HCT116 (cell line): ENCODE data around the gene RBM19. TPM values are rescaled to one million over a fixed set of nuclear protein-coding genes. Genes with fewer than 3 reads are reported as not detected.
A peak's percentile ranks its signal among the peaks of the same experiment; 100 is the strongest.

ENCODE experiments used
- ATAC-seq: fragments of 200-7000 bp; cut with Tn5 transposase; 2 replicates; pipeline ENCODE4 v1.9.1; 2020; ENCODE audit warnings: mild to moderate bottlenecking, moderate library complexity
- BruUV-seq: library from RNA; stranded (reverse); fragments of 400-500 nt; replicated peaks from 2 replicates; lab custom pipeline; 2021; lab: Mats Ljungman, UMichigan
- CTCF ChIA-PET: fragments of 300-600 bp; sonication (Branson Sonifier 250); formaldehyde crosslinking; loops from one replicate; lab custom pipeline; 2021; ENCODE audit warnings: antibody characterized with exemption; lab: Charles Lee
- POLR2A ChIA-PET: fragments of 300-600, 350-600 bp; sonication (Branson Sonifier 250); formaldehyde crosslinking; loops from one replicate; lab custom pipeline; 2021; ENCODE audit warnings: antibody characterized with exemption; lab: Charles Lee
- RAD21 ChIA-PET, 2 experiments: fragments of 300-600 bp; sonication (Branson Sonifier 250); formaldehyde crosslinking; loops; one replicate each; lab custom pipeline; 2023; ENCODE audit warnings: low total read pairs in 2 of 2; ENCODE audit not compliant: uncharacterized antibody in 2 of 2, unreplicated experiment in 2 of 2, low non-redundant PET in 1 of 2; lab: Charles Lee
- DNase-seq: peaks from one replicate; pipeline ENCODE4 v3.0.0-alpha.2; 2010; ENCODE audit warnings: low read depth, low spot score
- H2AFZ ChIP-seq: fragments of 200-600 bp; shearing (Covaris generic), sonication (generic); 2 replicates; pipeline ENCODE4 v1.6.1; 2017; ENCODE audit warnings: low read depth, mixed run types, mixed read lengths, antibody characterized with exemption, low read length; ENCODE audit not compliant: poor library complexity, severe bottlenecking
- H3K27ac ChIP-seq: 2 replicates; pipeline ENCODE4 v1.5.1; 2012; ENCODE audit warnings: low read depth, low read length
- H3K27me3 ChIP-seq: fragments of 200-600 bp; sonication (generic); 2 replicates; pipeline ENCODE4 v1.6.1; 2016; ENCODE audit warnings: mixed run types, low read length, mixed read lengths; ENCODE audit not compliant: insufficient read depth
- H3K36me3 ChIP-seq, 2 experiments: fragments of 200-500 bp in 1 of 2; fragments of 200-600 bp in 1 of 2; sonication (Bioruptor generic) in 1 of 2; sonication (generic) in 1 of 2; 2 replicates each; pipeline versions ENCODE4 v1.5.1 to v1.6.1; 2014 to 2016; ENCODE audit warnings: low read length in 2 of 2, inconsistent platforms in 1 of 2, mixed read lengths in 1 of 2, mixed run types in 1 of 2; ENCODE audit not compliant: insufficient read depth in 2 of 2, control insufficient read depth in 1 of 2
- H3K4me1 ChIP-seq, 2 experiments: fragments of 200-600 bp in 1 of 2; sonication (generic) in 1 of 2; 2 replicates each; pipeline versions ENCODE4 v1.5.1 to v1.6.1; 2012 to 2017; ENCODE audit warnings: low read length in 2 of 2, inconsistent platforms in 1 of 2, mild to moderate bottlenecking in 1 of 2, mixed read lengths in 1 of 2, mixed run types in 1 of 2, moderate library complexity in 1 of 2; ENCODE audit not compliant: insufficient read depth in 2 of 2, control insufficient read depth in 1 of 2
- H3K4me2 ChIP-seq: fragments of 200-600 bp; sonication (generic); 2 replicates; pipeline ENCODE4 v1.6.1; 2017; ENCODE audit warnings: mixed run types, low read length, mixed read lengths
- H3K4me3 ChIP-seq, 2 experiments: fragments of 200-600 bp in 1 of 2; sonication (generic) in 1 of 2; replicated peaks in 1 of 2; 2 replicates each; pipeline ENCODE4 v1.5.1; 2011 to 2016; ENCODE audit warnings: low read length in 2 of 2, control low read depth in 1 of 2, low read depth in 1 of 2, mild to moderate bottlenecking in 1 of 2, mixed read lengths in 1 of 2, mixed run types in 1 of 2
- H3K79me2 ChIP-seq: fragments of 200-600 bp; sonication (generic); 2 replicates; pipeline ENCODE4 v1.6.1; 2017; ENCODE audit warnings: mild to moderate bottlenecking, mixed run types, low read length, moderate library complexity, mixed read lengths; ENCODE audit not compliant: insufficient read depth
- H3K9ac ChIP-seq: fragments of 200-600 bp; sonication (generic); 2 replicates; pipeline ENCODE4 v1.6.1; 2016; ENCODE audit warnings: low read length, mixed read lengths
- H3K9me2 ChIP-seq: fragments of 200-600 bp; sonication (generic), shearing (Covaris generic); 2 replicates; pipeline ENCODE4 v1.6.1; 2017; ENCODE audit warnings: mixed run types, mild to moderate bottlenecking, moderate library complexity; ENCODE audit not compliant: insufficient read depth
- H3K9me3 ChIP-seq, 2 experiments: fragments of 200-500 bp in 1 of 2; fragments of 200-600 bp in 1 of 2; sonication (Bioruptor generic) in 1 of 2; sonication (generic) in 1 of 2; 2 replicates each; pipeline ENCODE4 v1.6.1; 2014 to 2017; ENCODE audit warnings: low read length in 2 of 2, mixed read lengths in 2 of 2, inconsistent platforms in 1 of 2, low read depth in 1 of 2, mild to moderate bottlenecking in 1 of 2, mixed run types in 1 of 2, moderate library complexity in 1 of 2; ENCODE audit not compliant: control insufficient read depth in 1 of 2, insufficient read depth in 1 of 2
- H4K20me1 ChIP-seq: fragments of 200-600 bp; sonication (generic), shearing (Covaris generic); 2 replicates; pipeline ENCODE4 v1.6.1; 2017; ENCODE audit warnings: mixed run types, mild to moderate bottlenecking, moderate library complexity; ENCODE audit not compliant: insufficient read depth
- CEBPB ChIP-seq: IDR thresholded peaks from 2 replicates; pipeline ENCODE4 v1.6.1; 2012; ENCODE audit warnings: low read depth
- EGR1 ChIP-seq: IDR thresholded peaks from 2 replicates; pipeline ENCODE4 v1.6.1; 2012; ENCODE audit warnings: low read depth
- RAD21 ChIP-seq: IDR thresholded peaks from 2 replicates; pipeline ENCODE4 v1.6.1; 2012; ENCODE audit warnings: low read depth, mild to moderate bottlenecking
- REST ChIP-seq: IDR thresholded peaks from 2 replicates; pipeline ENCODE4 v1.6.1; 2012; ENCODE audit warnings: low read depth
- SRF ChIP-seq: IDR thresholded peaks from 2 replicates; pipeline ENCODE4 v1.6.1; 2012; ENCODE audit warnings: low read depth
- intact Hi-C: fragments of 100-400 bp; cut with micrococcal nuclease; formaldehyde crosslinking; loops from 2 replicates; pipeline ENCODE4 v1.10.0; 2022
- total RNA-seq: library from RNA; stranded (reverse); gene quantifications from one replicate; pipeline ENCODE4 v1.2.1, GENCODE V29; 2021; ENCODE audit not compliant: unreplicated experiment
- TF ChIP-seq, protein P1 (sequence below), 3 experiments: fragments of 200-600 bp in 1 of 3; sonication (generic) in 1 of 3; IDR thresholded peaks in 2 of 3; conservative IDR thresholded peaks in 1 of 3; 2 replicates each; pipeline ENCODE4 v1.5.1; 2012 to 2017; ENCODE audit warnings: low read depth in 2 of 3, low read length in 2 of 3, antibody characterized with exemption in 1 of 3, borderline replicate concordance in 1 of 3, control low read depth in 1 of 3, mild to moderate bottlenecking in 1 of 3, mixed read lengths in 1 of 3, mixed run types in 1 of 3, moderate library complexity in 1 of 3; ENCODE audit not compliant: insufficient read depth in 1 of 3

Gene RBM19
- total RNA-seq, 1 experiment from 2014 or later = 30.7 TPM

- no peaks in the 10 kb centered on the region for H3K9me3 ChIP-seq
- TF ChIP-seq EGR1 (no peak), CEBPB (peak; percentile 10; the same call in 1 of the 2 replicates), SRF (no peak), RAD21 (peak; percentile 37), REST (no peak)
- TF ChIP-seq, protein P1, sequence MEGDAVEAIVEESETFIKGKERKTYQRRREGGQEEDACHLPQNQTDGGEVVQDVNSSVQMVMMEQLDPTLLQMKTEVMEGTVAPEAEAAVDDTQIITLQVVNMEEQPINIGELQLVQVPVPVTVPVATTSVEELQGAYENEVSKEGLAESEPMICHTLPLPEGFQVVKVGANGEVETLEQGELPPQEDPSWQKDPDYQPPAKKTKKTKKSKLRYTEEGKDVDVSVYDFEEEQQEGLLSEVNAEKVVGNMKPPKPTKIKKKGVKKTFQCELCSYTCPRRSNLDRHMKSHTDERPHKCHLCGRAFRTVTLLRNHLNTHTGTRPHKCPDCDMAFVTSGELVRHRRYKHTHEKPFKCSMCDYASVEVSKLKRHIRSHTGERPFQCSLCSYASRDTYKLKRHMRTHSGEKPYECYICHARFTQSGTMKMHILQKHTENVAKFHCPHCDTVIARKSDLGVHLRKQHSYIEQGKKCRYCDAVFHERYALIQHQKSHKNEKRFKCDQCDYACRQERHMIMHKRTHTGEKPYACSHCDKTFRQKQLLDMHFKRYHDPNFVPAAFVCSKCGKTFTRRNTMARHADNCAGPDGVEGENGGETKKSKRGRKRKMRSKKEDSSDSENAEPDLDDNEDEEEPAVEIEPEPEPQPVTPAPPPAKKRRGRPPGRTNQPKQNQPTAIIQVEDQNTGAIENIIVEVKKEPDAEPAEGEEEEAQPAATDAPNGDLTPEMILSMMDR (IDR thresholded peaks at IDR 0.05 in 2 of 3, conservative IDR thresholded peaks at IDR 0.05 in 1 of 3; ENCODE audit: borderline replicate concordance in 1 of 3, insufficient read depth in 1 of 3, low read depth in 2 of 3, low read length in 2 of 3) = peak; percentile 32 to 44 (median 35); a peak in 5 of 6 replicates
- DNase-seq (no peak), ATAC-seq (peak; percentile 70)
- no peak overlapping the region for H3K4me2 ChIP-seq
- H3K9ac ChIP-seq = no peak overlapping the region
- H2AFZ ChIP-seq = no peak overlapping the region
- no peak overlapping the region for H3K27ac ChIP-seq
- no peak overlapping the region for H3K4me3 ChIP-seq
- ChIA-PET CTCF (interaction anchor here (0.8 to 1.0 kb wide), 2 partner anchors 11 to 13 kb away, joined by 3 read pairs; no protein-coding TSS in a partner anchor), POLR2A (interaction anchor here (1.5 kb wide), 1 partner anchor 13 kb away, joined by 5 read pairs; no protein-coding TSS in a partner anchor), RAD21 (no interaction called here)
- peaks cover 10% of the 10 kb centered on the region; the same call in 1 of the 2 replicates for H3K27me3 ChIP-seq
- BruUV-seq = no TSS peak
- H3K79me2 ChIP-seq = no peaks in the 10 kb centered on the region
- H4K20me1 ChIP-seq = no peaks in the 10 kb centered on the region
- H3K9me2 ChIP-seq = no peaks in the 10 kb centered on the region
- intact Hi-C loops = loop anchor here (1.0 kb wide), 1 partner anchor 126 kb away; no protein-coding TSS in a partner anchor
- peaks cover 8 to 21% of the 10 kb centered on the region in 2 experiments for H3K4me1 ChIP-seq
- no peaks in the 10 kb centered on the region for H3K36me3 ChIP-seq
Observed at GRCh38 chr12:113786107-113786506, 180.0 kb downstream of the RBM19 start.
